GM13977 (cell line): Measurements from ENCODE around the gene SLC6A7.

Experiments
- DNase-seq: peaks from one replicate; pipeline ENCODE4 v3.0.0; 2012; ENCODE audit warnings: low spot score
- CTCF ChIP-seq: IDR thresholded peaks from 2 replicates; pipeline ENCODE4 v1.5.1; 2012; ENCODE audit warnings: mild to moderate bottlenecking, control low read depth; ENCODE audit not compliant: insufficient read depth; ENCODE audit errors: extremely low read depth, missing control alignments
- in situ Hi-C: fragments of 300-500 bp; cut with MboI; formaldehyde crosslinking; loops from one replicate; pipeline ENCODE4 v1.12.0; 2022; ENCODE audit warnings: low sequenced_read_pairs, low pct_unique_long_range_greater_than_20kb, mixed read lengths, inconsistent platforms; ENCODE audit not compliant: unreplicated experiment

The SLC6A7 gene

GRCh38 chr5:150196514-150196913 lies 6.7 kb downstream of the SLC6A7 start:
- no peak for DNase-seq
- TF ChIP-seq CTCF, result no peak
- in situ Hi-C loops, result no loop called here

DNA sequence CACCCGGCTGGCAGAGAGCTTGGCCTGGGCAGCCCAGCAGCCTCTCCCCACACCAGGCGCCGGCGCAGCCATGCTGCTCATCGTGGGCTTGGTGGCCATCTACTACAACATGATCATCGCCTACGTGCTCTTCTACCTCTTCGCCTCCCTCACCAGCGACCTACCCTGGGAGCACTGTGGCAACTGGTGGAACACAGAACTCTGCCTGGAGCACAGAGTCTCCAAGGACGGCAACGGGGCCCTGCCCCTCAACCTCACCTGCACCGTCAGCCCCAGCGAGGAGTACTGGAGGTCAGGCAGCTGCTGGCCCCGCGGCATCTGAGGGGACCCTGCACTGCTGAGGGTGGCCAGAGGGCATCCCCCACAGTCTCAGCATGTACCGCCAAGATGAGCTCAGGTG lies 7.1 kb downstream of the SLC6A7 start:
- in situ Hi-C loops, result no loop called here
- no peak for DNase-seq
- TF ChIP-seq CTCF, result no peak

DNA sequence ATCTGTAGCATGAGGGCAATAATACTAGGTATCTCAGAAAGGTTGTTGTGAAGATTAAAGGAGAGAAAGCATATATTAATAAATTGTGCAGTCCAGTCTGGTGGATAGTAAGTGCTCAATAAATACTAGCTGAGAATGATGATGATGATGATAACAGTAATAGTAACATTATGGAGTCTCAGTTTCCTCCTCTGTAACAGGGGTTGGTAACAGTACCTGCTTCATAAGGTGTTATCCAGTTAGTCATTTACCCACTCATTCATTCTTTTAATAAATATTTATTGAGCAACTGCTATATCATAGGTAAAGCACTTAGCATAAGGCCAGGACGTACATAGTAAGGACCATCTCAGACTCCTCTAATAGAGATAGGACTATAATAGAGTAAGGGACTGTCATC lies 7.6 kb downstream of the SLC6A7 start:
- no peak for DNase-seq
- TF ChIP-seq CTCF, result no peak
- in situ Hi-C loops, result no loop called here

- no peak for TF ChIP-seq CTCF
- DNase-seq, result no peak
- in situ Hi-C loops, result loop anchor here (25.0 kb wide), 1 partner anchor 565 kb away; no protein-coding TSS in a partner anchor
These were observed 12.6 kb downstream of the SLC6A7 start for GRCh38 chr5:150202501-150202900.

DNA sequence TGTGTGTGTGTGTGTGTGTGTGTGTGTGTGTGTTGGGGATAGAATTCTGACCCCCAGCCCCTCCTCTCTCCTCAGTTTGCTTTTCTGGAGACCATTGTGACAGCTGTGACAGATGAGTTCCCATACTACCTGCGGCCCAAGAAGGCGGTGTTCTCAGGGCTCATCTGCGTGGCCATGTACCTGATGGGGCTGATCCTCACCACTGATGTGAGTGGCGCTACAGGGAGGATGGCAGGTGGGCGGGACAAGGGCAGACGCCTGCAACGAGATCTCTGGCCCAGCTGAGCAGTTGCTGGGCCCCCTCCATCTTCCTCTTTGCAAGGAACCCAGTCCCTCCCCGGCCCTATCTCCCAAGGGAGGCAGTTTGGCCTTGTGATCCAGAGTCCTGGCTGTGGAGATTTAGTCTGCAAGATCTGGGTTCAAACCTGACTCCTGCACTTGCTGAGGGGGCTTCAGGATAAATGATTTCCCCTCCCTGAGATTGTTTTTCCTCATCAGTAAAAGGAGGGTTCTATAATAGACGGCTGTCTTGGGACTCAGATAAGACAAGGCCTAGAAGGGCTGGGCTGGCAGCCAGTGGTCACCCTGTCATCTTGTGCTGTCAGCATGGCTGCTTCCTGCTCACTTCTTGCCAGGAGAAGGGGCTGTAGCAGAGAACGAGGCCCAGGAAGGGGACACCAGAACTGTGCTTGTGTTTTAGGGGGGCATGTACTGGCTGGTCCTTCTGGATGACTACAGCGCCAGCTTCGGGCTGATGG lies 14.1 kb downstream of the SLC6A7 start:
- in situ Hi-C loops, result loop anchor here (25.0 kb wide), 1 partner anchor 567 kb away; no protein-coding TSS in a partner anchor
- TF ChIP-seq CTCF, result no peak
- no peak for DNase-seq

- no peak for TF ChIP-seq CTCF
- DNase-seq, result no peak
- in situ Hi-C loops, result loop anchor here (25.0 kb wide), 1 partner anchor 567 kb away; no protein-coding TSS in a partner anchor
These were observed 14.7 kb downstream of the SLC6A7 start for GRCh38 chr5:150204590-150204960.
